SH-SY5Y (cell line): ENCODE results near the gene RBMS1.
A peak's percentile ranks its signal among the peaks of the same experiment; 100 is the strongest.

Experiments used
- GATA2 ChIP-seq: IDR thresholded peaks from 2 replicates; pipeline ENCODE4 v1.6.1; 2011; ENCODE audit warnings: mild to moderate bottlenecking, low read depth, low read length
- GATA3 ChIP-seq: IDR thresholded peaks from 2 replicates; pipeline ENCODE4 v1.6.1; 2011; ENCODE audit warnings: low read depth, mild to moderate bottlenecking, low read length, moderate library complexity

DNA sequence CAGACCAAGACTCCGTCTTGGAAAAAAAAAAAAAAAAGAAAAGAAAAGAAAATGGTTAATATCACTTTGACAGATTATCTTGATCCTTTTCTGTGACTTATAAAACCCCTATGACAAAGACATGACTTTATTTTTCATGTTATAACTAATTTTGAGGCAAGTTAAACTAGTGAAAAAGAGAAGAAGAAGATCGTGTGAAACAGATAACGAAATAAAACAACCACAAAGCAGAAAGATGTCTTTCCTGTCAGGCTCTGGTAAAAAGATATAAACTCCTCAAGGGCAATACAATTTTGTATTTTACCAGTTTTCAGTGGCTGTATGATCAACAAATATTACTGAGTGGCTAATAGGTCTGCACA is 13.4 kb upstream of the RBMS1 start:
- TF ChIP-seq GATA2 (no peak), GATA3 (0 out of 2 replicates have a peak, but pooled peaks have one; percentile 1)
